ENCODE results near the gene MRPL36. TPM values are rescaled to one million over a fixed set of nuclear protein-coding genes. Genes with fewer than 3 reads are reported as not detected.

Gene MRPL36
- total RNA-seq, 4 donors from 2014 or later, result 44.6 to 54.9 (median 49.3) TPM

- no peak overlapping the region for H3K4me3 ChIP-seq
- no peak for DNase-seq
- H3K36me3 ChIP-seq, result no peaks in the 10 kb centered on the region
- H3K4me1 ChIP-seq, result no peaks in the 10 kb centered on the region
- 55% methylated on average over 21 of the region's 21 CpGs for WGBS, 2 donors
- H3K9me3 ChIP-seq, result no peaks in the 10 kb centered on the region
- H3K27me3 ChIP-seq, result peaks cover 0 to 71% (median 0%) of the 10 kb centered on the region in 4 donors
- intact Hi-C loops (cut with DNase I), result no loop called here
- no peak for TF ChIP-seq CTCF (IDR thresholded peaks at IDR 0.05)
- no peak for TF ChIP-seq POLR2A (IDR thresholded peaks at IDR 0.05)
- H3K27ac ChIP-seq, result no peak overlapping the region
Measured at GRCh38 chr5:1834721-1835429, 35.2 kb upstream of the MRPL36 start.

DNA sequence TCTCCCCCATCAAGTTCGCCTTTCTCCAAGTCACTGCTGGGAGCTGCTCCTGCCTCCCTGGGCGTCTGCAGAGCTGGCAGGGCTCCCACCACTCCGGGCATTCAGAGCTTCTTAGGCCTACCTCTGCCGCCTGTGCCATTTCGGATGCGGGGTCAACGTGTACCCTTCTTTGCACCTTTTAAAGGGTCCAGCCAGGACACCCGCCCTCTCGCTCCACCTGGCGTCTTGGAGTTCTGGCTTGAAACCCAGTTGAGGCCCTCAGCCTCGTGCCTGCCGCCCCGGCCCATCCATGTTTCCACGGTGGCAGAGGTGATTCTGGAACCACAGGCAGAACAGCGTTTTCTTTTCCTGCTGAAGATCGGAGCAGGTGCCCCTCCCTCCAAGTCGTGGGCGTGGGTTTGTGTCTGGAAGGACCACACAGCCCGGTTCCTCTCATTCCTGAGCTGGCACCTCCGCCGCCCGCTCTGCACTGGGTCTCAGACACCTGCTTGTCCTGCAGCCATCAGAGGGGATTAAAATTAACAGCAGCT is 34.5 kb upstream of the MRPL36 start:
- H3K9me3 ChIP-seq, result no peaks in the 10 kb centered on the region
- H3K27ac ChIP-seq, result no peak overlapping the region
- H3K27me3 ChIP-seq, result peaks cover 0 to 64% (median 0%) of the 10 kb centered on the region in 4 donors
- intact Hi-C loops (cut with DNase I), result no loop called here
- 73 to 90% methylated on average over 2 to 9 of the region's 22 CpGs for WGBS, 2 donors
- H3K4me1 ChIP-seq, result no peaks in the 10 kb centered on the region
- no peak overlapping the region for H3K4me3 ChIP-seq
- no peak for TF ChIP-seq POLR2A (IDR thresholded peaks at IDR 0.05)
- H3K36me3 ChIP-seq, result no peaks in the 10 kb centered on the region
- DNase-seq, result no peak

DNA sequence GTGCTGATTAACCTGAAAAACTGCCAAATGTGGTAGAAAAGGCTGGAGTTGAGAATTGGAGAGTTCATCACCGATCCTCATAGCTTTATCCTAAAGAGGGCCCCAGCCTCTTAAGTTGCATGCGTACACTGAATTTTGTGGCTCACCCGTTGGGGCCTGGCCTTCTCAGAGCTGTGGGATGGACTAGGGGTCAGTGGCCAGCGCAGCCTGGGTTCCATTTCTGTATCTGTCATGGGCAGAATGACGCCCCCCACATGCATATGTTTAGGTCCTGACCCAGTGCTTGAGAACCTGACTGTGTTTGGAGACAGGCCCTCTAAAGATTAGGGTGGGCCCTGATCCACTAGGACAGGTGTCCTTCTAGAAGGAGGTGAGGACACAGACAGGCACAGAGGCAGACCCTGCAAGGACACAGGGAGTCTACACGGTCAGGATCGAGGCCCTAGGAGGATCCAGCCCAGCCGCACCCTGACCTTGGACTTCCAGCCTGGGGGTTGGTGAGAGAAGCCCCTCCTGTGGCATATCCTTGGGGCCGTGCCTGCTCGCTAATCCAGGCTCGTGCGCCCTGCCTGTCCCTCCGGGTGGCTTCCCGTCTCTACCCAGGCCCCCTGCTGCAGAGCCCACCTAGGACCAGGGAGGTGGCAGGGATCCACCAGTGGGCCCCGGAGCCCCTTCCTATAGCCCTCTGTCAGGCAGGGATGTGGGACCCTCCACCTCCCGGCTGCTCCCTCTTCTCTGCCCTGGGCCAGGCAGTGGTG is 33.8 kb upstream of the MRPL36 start:
- TF ChIP-seq POLR2A (IDR thresholded peaks at IDR 0.05) (no peak), CTCF (IDR thresholded peaks at IDR 0.05) (no peak)
- DNase-seq, result no peak
- intact Hi-C loops (cut with DNase I), result no loop called here
- no peak overlapping the region for H3K4me3 ChIP-seq
- peaks cover 0 to 61% (median 0%) of the 10 kb centered on the region in 4 donors for H3K27me3 ChIP-seq
- H3K36me3 ChIP-seq, result no peaks in the 10 kb centered on the region
- H3K4me1 ChIP-seq, result no peaks in the 10 kb centered on the region
- no peaks in the 10 kb centered on the region for H3K9me3 ChIP-seq
- WGBS, 2 donors, result 80% methylated on average over 5 to 6 of the region's 16 CpGs
- H3K27ac ChIP-seq, result no peak overlapping the region

- no peak for DNase-seq
- WGBS, 2 donors, result 59 to 70% methylated on average over 16 to 18 of the region's 28 CpGs
- H3K9me3 ChIP-seq, result no peaks in the 10 kb centered on the region
Measured at GRCh38 chr5:1832511-1833250, 33.0 kb upstream of the MRPL36 start.

More at GRCh38 chr5:1832511-1833250, 33.0 kb upstream of the MRPL36 start:
- Histone ChIP-seq H3K36me3 (no peaks in the 10 kb centered on the region), H3K4me3 (no peak overlapping the region), H3K4me1 (no peaks in the 10 kb centered on the region), H3K27ac (no peak overlapping the region), H3K27me3 (peaks cover 0 to 56% (median 0%) of the 10 kb centered on the region in 4 donors)
- intact Hi-C loops (cut with DNase I), result no loop called here
- TF ChIP-seq CTCF (IDR thresholded peaks at IDR 0.05) (no peak), POLR2A (IDR thresholded peaks at IDR 0.05) (no peak)
